ENCODE results near the gene RSBN1. TPM values are rescaled to one million over a fixed set of nuclear protein-coding genes. Genes with fewer than 3 reads are reported as not detected.

RSBN1 gene
- total and polyA plus RNA-seq, 8 donors = 3.5 to 13.6 (median 10.1) TPM

- DNase-seq (no peak), ATAC-seq (no peak), FAIRE-seq (no peak)
Observed at GRCh38 chr1:113858982-113859381, 46.7 kb upstream of the RSBN1 start.

GRCh38 chr1:113858418-113858817 lies 46.1 kb upstream of the RSBN1 start:
- H3K9me3 ChIP-seq = no peaks in the 10 kb centered on the region
- 80 to 92% methylated on average over 3 of the region's 3 CpGs for WGBS, 2 donors
- H3K4me3 ChIP-seq = no peak overlapping the region
- DNase-seq (no peak), FAIRE-seq (no peak), ATAC-seq (no peak)
- no peaks in the 10 kb centered on the region for H3K36me3 ChIP-seq
- intact Hi-C loops (cut with DNase I) = no loop called here
- no peak for TF ChIP-seq CTCF (IDR thresholded peaks at IDR 0.05)
- no peaks in the 10 kb centered on the region for H3K27me3 ChIP-seq
- H3K4me1 ChIP-seq = no peaks in the 10 kb centered on the region
- no peak overlapping the region for H3K27ac ChIP-seq

More at GRCh38 chr1:113858982-113859381, 46.7 kb upstream of the RSBN1 start:
- no peaks in the 10 kb centered on the region for H3K9me3 ChIP-seq
- H3K4me3 ChIP-seq = no peak overlapping the region
- 90% methylated on average over 1 of the region's 1 CpG for WGBS, 2 donors
- H3K36me3 ChIP-seq = no peaks in the 10 kb centered on the region
- H3K27me3 ChIP-seq = no peaks in the 10 kb centered on the region
- TF ChIP-seq CTCF (IDR thresholded peaks at IDR 0.05) = no peak
- no peak overlapping the region for H3K27ac ChIP-seq
- H3K4me1 ChIP-seq = no peaks in the 10 kb centered on the region
- intact Hi-C loops (cut with DNase I) = no loop called here

GRCh38 chr1:113857776-113858175 lies 45.5 kb upstream of the RSBN1 start:
- FAIRE-seq (no peak), ATAC-seq (no peak), DNase-seq (no peak)
- 60 to 74% methylated on average over 3 of the region's 3 CpGs for WGBS, 2 donors
- Histone ChIP-seq H3K9me3 (no peaks in the 10 kb centered on the region), H3K4me1 (no peaks in the 10 kb centered on the region), H3K36me3 (no peaks in the 10 kb centered on the region), H3K27ac (no peak overlapping the region), H3K4me3 (no peak overlapping the region), H3K27me3 (no peaks in the 10 kb centered on the region)
- intact Hi-C loops (cut with DNase I) = no loop called here
- no peak for TF ChIP-seq CTCF (IDR thresholded peaks at IDR 0.05)

GRCh38 chr1:113856401-113856790 lies 44.1 kb upstream of the RSBN1 start:
- Histone ChIP-seq H3K4me1 (no peaks in the 10 kb centered on the region), H3K9me3 (no peaks in the 10 kb centered on the region), H3K27ac (no peak overlapping the region), H3K4me3 (no peak overlapping the region), H3K27me3 (no peaks in the 10 kb centered on the region), H3K36me3 (no peaks in the 10 kb centered on the region)
- intact Hi-C loops (cut with DNase I) = no loop called here
- no peak for ATAC-seq
- 93 to 94% methylated on average over 2 of the region's 2 CpGs for WGBS, 2 donors
- no peak for DNase-seq
- no peak for FAIRE-seq
- no peak for TF ChIP-seq CTCF (IDR thresholded peaks at IDR 0.05)

- intact Hi-C loops (cut with DNase I) = no loop called here
- ATAC-seq = no peak
Observed at GRCh38 chr1:113855630-113856400, 43.5 kb upstream of the RSBN1 start.

More at GRCh38 chr1:113855630-113856400, 43.5 kb upstream of the RSBN1 start:
- FAIRE-seq = no peak
- TF ChIP-seq CTCF (IDR thresholded peaks at IDR 0.05) = no peak
- Histone ChIP-seq H3K4me3 (no peak overlapping the region), H3K27ac (no peak overlapping the region), H3K36me3 (no peaks in the 10 kb centered on the region), H3K9me3 (no peaks in the 10 kb centered on the region), H3K4me1 (no peaks in the 10 kb centered on the region), H3K27me3 (no peaks in the 10 kb centered on the region)
- DNase-seq = no peak
- WGBS, 2 donors = 90 to 93% methylated on average over 4 of the region's 4 CpGs
